ENCODE measurements around the gene ADAMTS4.

The ADAMTS4 gene

GRCh38 chr1:161195171-161195570, 3.7 kb downstream of the ADAMTS4 start:
- no peak for DNase-seq

- no peak for DNase-seq
These were observed 5.2 kb downstream of the ADAMTS4 start for GRCh38 chr1:161193561-161194235.

- no peak for DNase-seq
These were observed 6.1 kb downstream of the ADAMTS4 start for GRCh38 chr1:161192476-161193465.

GRCh38 chr1:161191971-161192370, 6.9 kb downstream of the ADAMTS4 start:
- no peak for DNase-seq

- no peak for DNase-seq
These were observed 7.8 kb downstream of the ADAMTS4 start for GRCh38 chr1:161190962-161191521.

- DNase-seq: no peak
These were observed 9.8 kb downstream of the ADAMTS4 start for GRCh38 chr1:161189036-161189435.

- DNase-seq: no peak
These were observed 10.5 kb downstream of the ADAMTS4 start for GRCh38 chr1:161188381-161188780.

- no peak for DNase-seq
These were observed 11.5 kb downstream of the ADAMTS4 start for GRCh38 chr1:161187311-161187710.

GRCh38 chr1:161185732-161186311, 13.0 kb downstream of the ADAMTS4 start:
- DNase-seq: no peak

GRCh38 chr1:161185282-161185682, 13.6 kb downstream of the ADAMTS4 start:
- DNase-seq: no peak

GRCh38 chr1:161182214-161182613, 16.6 kb downstream of the ADAMTS4 start:
- no peak for DNase-seq

GRCh38 chr1:161180639-161181038, 18.2 kb downstream of the ADAMTS4 start:
- DNase-seq: no peak

GRCh38 chr1:161179698-161180097, 19.2 kb downstream of the ADAMTS4 start:
- DNase-seq: no peak

GRCh38 chr1:161177936-161178244, 21.0 kb downstream of the ADAMTS4 start:
- no peak for DNase-seq

GRCh38 chr1:161177112-161177935, 21.5 kb downstream of the ADAMTS4 start, which contains the start of gene B4GALT3:
B4GALT3 (minus strand) TSS chr1:161177507; CDS start chr1:161176060, 1,447 bp downstream.
- DNase-seq: no peak

GRCh38 chr1:161176468-161177111, 22.3 kb downstream of the ADAMTS4 start:
- DNase-seq: no peak

GRCh38 chr1:161175771-161176453, 22.9 kb downstream of the ADAMTS4 start:
- no peak for DNase-seq

GRCh38 chr1:161174911-161175310, 23.9 kb downstream of the ADAMTS4 start:
- DNase-seq: no peak

GRCh38 chr1:161173711-161174110, 25.1 kb downstream of the ADAMTS4 start:
- DNase-seq: no peak

- no peak for DNase-seq
These were observed 26.0 kb downstream of the ADAMTS4 start for GRCh38 chr1:161172776-161173376.

GRCh38 chr1:161172349-161172748, 26.5 kb downstream of the ADAMTS4 start:
- DNase-seq: no peak

Data from NCI-H1436 treated with DMSO at 0.1 percent for 48 hours (cell line).